Pancreas (tissue), 10 donors: ENCODE data around the gene ZNF581. TPM values are rescaled to one million over a fixed set of nuclear protein-coding genes. Genes with fewer than 3 reads are reported as not detected.

ENCODE experiments used
- ATAC-seq, 4 donors: fragments of 200-7000 bp; cut with Tn5 transposase; one replicate each; pipeline versions ENCODE4 v1.8.0 to v1.9.1; 2020; ENCODE audit warnings: mild to moderate bottlenecking in 4 of 4, moderate library complexity in 4 of 4
- DNase-seq, 6 donors: peaks; one replicate each; pipeline ENCODE4 v3.0.0-alpha.2; 2020
- FAIRE-seq: peaks from 2 replicates; lab custom pipeline; 2012; peaks lifted over from hg19 to GRCh38; lab: Jason Lieb, UNC
- H3K27ac ChIP-seq, 4 donors: fragments of 200-600 bp; sonication (generic); 1 replicate in 3 of 4; 2 replicates in 1 of 4; pipeline versions ENCODE4 v1.5.0 to v1.8.0; 2020
- H3K27me3 ChIP-seq, 4 donors: fragments of 200-600 bp; one replicate each; pipeline ENCODE4 v1.8.0; 2021
- H3K36me3 ChIP-seq, 3 donors: fragments of 200-600 bp; sonication (generic) in 1 of 3; one replicate each; pipeline versions ENCODE4 v1.5.0 to v1.8.0; 2020 to 2021
- H3K4me1 ChIP-seq, 3 donors: fragments of 200-600 bp; one replicate each; pipeline ENCODE4 v1.8.0; 2021
- H3K4me3 ChIP-seq, 4 donors: fragments of 200-600 bp; sonication (generic) in 2 of 4; one replicate each; pipeline versions ENCODE4 v1.5.0 to v1.8.0; 2020 to 2021
- H3K9me3 ChIP-seq, 4 donors: fragments of 200-600 bp; one replicate each; pipeline ENCODE4 v1.8.0; 2021
- WGBS, 2 donors: extraction: QIAGEN DNeasy Blood & Tissue Kit; methylation state at CpG; one replicate each; pipeline ENCODE4 v1.1.7; 2013; 5-methylcytosine and 5-hydroxymethylcytosine counted together
- intact Hi-C, 3 donors: fragments of 100-400 bp; cut with DNase I; formaldehyde crosslinking; loops; one replicate each; pipeline versions ENCODE4 v1.11.1 to v1.14.2; 2022
- polyA plus RNA-seq, 2 donors: library from polyadenylated mRNA; stranded (reverse); fragments of 200-250 nt; gene quantifications; one replicate each; pipeline ENCODE4 v1.2.3, GENCODE V29; 2013
- total RNA-seq, 6 donors: library from RNA; stranded (reverse); fragmentation: NEBNext Ultra II Directional in 4 of 6; extraction: Animal tissue kit (Norgen Biotek cat#: 25700) in 4 of 6; gene quantifications; one replicate each; pipeline versions ENCODE4 v1.2.1 to v1.2.4, GENCODE V29; 2021 to 2023
- TF ChIP-seq, protein P1 (sequence below), 4 donors: fragments of 200-600 bp; sonication (generic) in 3 of 4; IDR thresholded peaks; one replicate each; pipeline versions ENCODE4 v1.5.0 to v1.8.0; 2021; ENCODE audit warnings: antibody characterized with exemption in 4 of 4
- donor health status: healthy with polysubstance abuse.
- donor health status: DM: no; HTN: no; CAD: no; lungs with moderate emphysema.
- donor health status: DM: no; HTN: no; CAD: no.
- donor health status: control.
- donor health status: control.
- donor health status: Bipolar disorder and iron deficiency.
- donor health status: DM: yes; HTN: yes; CAD: no.
- donor health status: DM: no; HTN: no; CAD: no.
- donor health status: DM: no; HTN: no; CAD: no.
- donor health status: DM: yes; HTN: yes; CAD: no.

ZNF581 gene
- total and polyA plus RNA-seq, 8 donors: 12.9 to 23.2 (median 15.2) TPM

DNA sequence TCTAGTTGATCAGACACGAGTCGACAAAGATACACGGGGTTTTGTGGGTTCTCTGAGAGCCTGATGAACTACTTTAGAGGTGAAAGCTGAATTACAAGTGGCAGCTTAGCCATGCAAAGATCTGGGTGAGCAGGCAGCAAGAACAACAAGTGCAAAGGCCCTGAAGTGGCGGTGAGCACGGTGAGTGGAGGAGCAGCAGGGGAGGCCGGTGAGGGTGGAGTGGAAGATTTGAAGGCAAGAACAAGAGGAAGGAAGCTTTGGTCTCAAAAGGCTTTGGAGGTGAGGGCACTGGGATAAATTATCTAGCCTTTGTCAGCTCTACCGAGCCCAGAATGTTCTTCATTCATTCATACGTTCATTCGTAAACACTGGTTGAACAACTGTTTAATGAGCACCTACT is 36.6 kb upstream of the ZNF581 start:
- no peak for FAIRE-seq
- TF ChIP-seq, protein P1, sequence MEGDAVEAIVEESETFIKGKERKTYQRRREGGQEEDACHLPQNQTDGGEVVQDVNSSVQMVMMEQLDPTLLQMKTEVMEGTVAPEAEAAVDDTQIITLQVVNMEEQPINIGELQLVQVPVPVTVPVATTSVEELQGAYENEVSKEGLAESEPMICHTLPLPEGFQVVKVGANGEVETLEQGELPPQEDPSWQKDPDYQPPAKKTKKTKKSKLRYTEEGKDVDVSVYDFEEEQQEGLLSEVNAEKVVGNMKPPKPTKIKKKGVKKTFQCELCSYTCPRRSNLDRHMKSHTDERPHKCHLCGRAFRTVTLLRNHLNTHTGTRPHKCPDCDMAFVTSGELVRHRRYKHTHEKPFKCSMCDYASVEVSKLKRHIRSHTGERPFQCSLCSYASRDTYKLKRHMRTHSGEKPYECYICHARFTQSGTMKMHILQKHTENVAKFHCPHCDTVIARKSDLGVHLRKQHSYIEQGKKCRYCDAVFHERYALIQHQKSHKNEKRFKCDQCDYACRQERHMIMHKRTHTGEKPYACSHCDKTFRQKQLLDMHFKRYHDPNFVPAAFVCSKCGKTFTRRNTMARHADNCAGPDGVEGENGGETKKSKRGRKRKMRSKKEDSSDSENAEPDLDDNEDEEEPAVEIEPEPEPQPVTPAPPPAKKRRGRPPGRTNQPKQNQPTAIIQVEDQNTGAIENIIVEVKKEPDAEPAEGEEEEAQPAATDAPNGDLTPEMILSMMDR (IDR thresholded peaks at IDR 0.05): no peak
- H3K4me3 ChIP-seq: peak overlapping the region in 1 of 4 donors; percentile 80

DNA sequence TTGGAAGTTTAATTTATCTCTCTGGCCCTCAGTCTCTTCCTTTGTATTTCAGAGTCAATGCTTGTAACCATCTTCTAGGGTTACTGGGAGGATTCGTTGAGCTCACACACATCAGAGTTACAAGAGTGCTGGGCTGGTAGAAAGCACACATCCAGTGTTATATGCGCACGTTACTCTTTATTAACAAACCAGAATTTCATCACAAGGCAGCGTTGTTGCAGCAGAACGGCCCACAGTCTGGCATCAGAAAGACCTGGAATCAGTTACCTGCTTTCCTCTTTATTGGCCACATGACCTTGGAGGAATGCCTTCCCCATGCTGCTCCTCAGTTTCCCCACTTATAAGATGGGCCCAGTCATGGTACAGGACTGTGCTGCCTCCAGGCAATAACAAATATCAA is 34.1 kb upstream of the ZNF581 start:
- no peak overlapping the region for H3K27ac ChIP-seq
- DNase-seq: no peak
- H3K27me3 ChIP-seq: no peaks in the 10 kb centered on the region
- FAIRE-seq: no peak
- WGBS, 2 donors: 88 to 93% methylated on average over 5 of the region's 5 CpGs
- intact Hi-C loops: loop anchor here in 1 of 3 donors (5.0 kb wide), 1 partner anchor 92 kb away; no protein-coding TSS in a partner anchor
- H3K9me3 ChIP-seq: no peaks in the 10 kb centered on the region
- H3K4me1 ChIP-seq: peaks cover 0 to 12% (median 0%) of the 10 kb centered on the region in 3 donors
- TF ChIP-seq, protein P1 (IDR thresholded peaks at IDR 0.05): no peak
- H3K36me3 ChIP-seq: no peaks in the 10 kb centered on the region
- H3K4me3 ChIP-seq: no peak overlapping the region
- ATAC-seq: no peak

More for the DNA sequence above, 36.6 kb upstream of the ZNF581 start:
- H3K4me1 ChIP-seq: peaks cover 0 to 15% (median 0%) of the 10 kb centered on the region in 3 donors
- no peak for ATAC-seq
- H3K27ac ChIP-seq: peak overlapping the region in 1 of 4 donors; percentile 90
- intact Hi-C loops: loop anchor here in 1 of 3 donors (5.0 kb wide), 1 partner anchor 90 kb away; no protein-coding TSS in a partner anchor
- no peaks in the 10 kb centered on the region for H3K9me3 ChIP-seq
- 56 to 59% methylated on average over 9 of the region's 9 CpGs for WGBS, 2 donors
- H3K36me3 ChIP-seq: no peaks in the 10 kb centered on the region
- no peaks in the 10 kb centered on the region for H3K27me3 ChIP-seq
- DNase-seq: peak in 1 of 6 donors; percentile 15

- ATAC-seq: no peak
- TF ChIP-seq, protein P1 (IDR thresholded peaks at IDR 0.05): no peak
- 64 to 69% methylated on average over 15 of the region's 15 CpGs for WGBS, 2 donors
- intact Hi-C loops: no loop called here
- H3K36me3 ChIP-seq: peaks cover 0 to 12% (median 0%) of the 10 kb centered on the region in 3 donors
- H3K27ac ChIP-seq: no peak overlapping the region
- no peak for FAIRE-seq
- H3K27me3 ChIP-seq: no peaks in the 10 kb centered on the region
- H3K9me3 ChIP-seq: no peaks in the 10 kb centered on the region
- peak in 1 of 6 donors; percentile 10 for DNase-seq
- peaks cover 0 to 6% (median 0%) of the 10 kb centered on the region in 3 donors for H3K4me1 ChIP-seq
- no peak overlapping the region for H3K4me3 ChIP-seq
These were observed 32.0 kb upstream of the ZNF581 start for GRCh38 chr19:55611300-55611982.

DNA sequence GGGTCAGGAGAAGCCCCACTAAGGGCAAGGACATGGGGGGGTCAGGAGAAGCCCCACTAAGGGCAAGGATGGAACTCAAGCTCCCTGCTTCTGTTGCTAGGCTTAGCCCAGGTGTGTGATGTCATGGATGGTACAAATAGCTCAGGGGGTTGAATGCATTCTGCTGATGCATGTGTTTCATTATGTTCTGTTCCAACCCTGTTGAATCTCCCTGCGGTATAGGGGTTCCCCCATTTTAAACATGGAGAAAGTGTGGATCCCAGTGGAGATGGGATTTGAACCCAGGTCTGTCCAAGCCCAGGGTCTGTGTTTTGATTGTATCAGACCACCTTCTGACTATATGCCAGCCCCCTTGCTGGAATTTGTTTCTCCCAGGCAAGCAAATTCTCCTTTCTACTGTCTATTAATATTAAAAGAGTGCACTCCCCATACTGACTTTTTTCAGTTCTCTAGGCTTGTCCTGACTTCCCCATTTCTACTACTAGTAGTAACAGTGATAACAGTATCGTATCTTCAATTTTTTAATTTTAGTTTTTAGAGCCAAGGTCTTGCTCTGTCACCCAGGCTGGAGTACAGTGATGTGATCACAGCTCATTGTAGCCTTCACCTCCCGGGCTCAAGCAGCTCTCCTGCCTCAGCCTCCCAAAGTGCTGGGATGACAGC is 31.3 kb upstream of the ZNF581 start:
- FAIRE-seq (no peak), DNase-seq (no peak), ATAC-seq (no peak)
- TF ChIP-seq, protein P1 (IDR thresholded peaks at IDR 0.05): no peak
- 83 to 92% methylated on average over 3 of the region's 3 CpGs for WGBS, 2 donors
- Histone ChIP-seq H3K36me3 (peaks cover 0 to 18% (median 0%) of the 10 kb centered on the region in 3 donors), H3K27ac (no peak overlapping the region), H3K4me1 (no peaks in the 10 kb centered on the region), H3K4me3 (no peak overlapping the region), H3K9me3 (no peaks in the 10 kb centered on the region), H3K27me3 (no peaks in the 10 kb centered on the region)
- intact Hi-C loops: no loop called here
